ENCODE results near the gene WDR81.

DNA sequence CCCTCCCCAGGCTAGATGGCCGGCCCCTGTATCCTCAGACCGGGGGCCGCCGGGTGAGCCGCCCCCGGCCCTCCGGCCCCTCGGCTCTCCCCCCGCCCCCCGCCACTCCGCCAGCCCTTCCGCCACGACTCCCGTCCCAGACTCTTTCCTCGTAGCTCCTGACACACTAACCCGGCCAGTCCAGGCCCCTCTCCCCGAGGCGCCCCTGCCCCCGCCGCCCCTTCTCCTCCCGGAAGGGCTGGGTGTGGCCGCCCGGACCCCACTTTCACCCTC lies 8.8 kb upstream of the WDR81 start:
- TF ChIP-seq POLR2A (IDR thresholded peaks at IDR 0.05) (no peak), POLR2AphosphoS5 (IDR thresholded peaks at IDR 0.05) (no peak)
- TF ChIP-seq, protein P1, sequence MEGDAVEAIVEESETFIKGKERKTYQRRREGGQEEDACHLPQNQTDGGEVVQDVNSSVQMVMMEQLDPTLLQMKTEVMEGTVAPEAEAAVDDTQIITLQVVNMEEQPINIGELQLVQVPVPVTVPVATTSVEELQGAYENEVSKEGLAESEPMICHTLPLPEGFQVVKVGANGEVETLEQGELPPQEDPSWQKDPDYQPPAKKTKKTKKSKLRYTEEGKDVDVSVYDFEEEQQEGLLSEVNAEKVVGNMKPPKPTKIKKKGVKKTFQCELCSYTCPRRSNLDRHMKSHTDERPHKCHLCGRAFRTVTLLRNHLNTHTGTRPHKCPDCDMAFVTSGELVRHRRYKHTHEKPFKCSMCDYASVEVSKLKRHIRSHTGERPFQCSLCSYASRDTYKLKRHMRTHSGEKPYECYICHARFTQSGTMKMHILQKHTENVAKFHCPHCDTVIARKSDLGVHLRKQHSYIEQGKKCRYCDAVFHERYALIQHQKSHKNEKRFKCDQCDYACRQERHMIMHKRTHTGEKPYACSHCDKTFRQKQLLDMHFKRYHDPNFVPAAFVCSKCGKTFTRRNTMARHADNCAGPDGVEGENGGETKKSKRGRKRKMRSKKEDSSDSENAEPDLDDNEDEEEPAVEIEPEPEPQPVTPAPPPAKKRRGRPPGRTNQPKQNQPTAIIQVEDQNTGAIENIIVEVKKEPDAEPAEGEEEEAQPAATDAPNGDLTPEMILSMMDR (IDR thresholded peaks at IDR 0.05): no peak

Data from transverse colon (tissue), 4 donors.